Hematopoietic multipotent progenitor cell treated with erythropoietin and hydrocortisone succinate and interleukin-3 and kit ligand, for 15 days (in vitro differentiated cells): ENCODE measurements around the gene SPTLC2.
"Not testable (repeated sequence)": the region's sequence is repeated elsewhere in the genome, so short reads cannot be mapped to it uniquely, and the experiment has no call there.

Source experiments
- DNase-seq: peaks from one replicate; pipeline ENCODE4 v3.0.0-alpha.2; 2015; ENCODE audit warnings: low spot score

The SPTLC2 gene

GRCh38 chr14:77588411-77589025, 27.9 kb downstream of the SPTLC2 start:
- DNase-seq: not testable (repeated sequence)

GRCh38 chr14:77585385-77585784, 31.1 kb downstream of the SPTLC2 start:
- no peak for DNase-seq

GRCh38 chr14:77584809-77585208, 31.6 kb downstream of the SPTLC2 start:
- no peak for DNase-seq

GRCh38 chr14:77583657-77584056, 32.8 kb downstream of the SPTLC2 start:
- no peak for DNase-seq

- no peak for DNase-seq
These were observed 33.9 kb downstream of the SPTLC2 start for GRCh38 chr14:77582511-77582910.

- DNase-seq: peak; percentile 61
These were observed 35.4 kb downstream of the SPTLC2 start for GRCh38 chr14:77580964-77581505.

- DNase-seq: no peak
These were observed 36.0 kb downstream of the SPTLC2 start for GRCh38 chr14:77580477-77580876.

- no peak for DNase-seq
These were observed 36.7 kb downstream of the SPTLC2 start for GRCh38 chr14:77579780-77580179.

GRCh38 chr14:77579065-77579464, 37.4 kb downstream of the SPTLC2 start:
- no peak for DNase-seq

- DNase-seq: no peak
These were observed 41.9 kb downstream of the SPTLC2 start for GRCh38 chr14:77574446-77575115.

GRCh38 chr14:77573964-77574363, 42.5 kb downstream of the SPTLC2 start:
- no peak for DNase-seq

GRCh38 chr14:77570706-77571268, 45.6 kb downstream of the SPTLC2 start:
- no peak for DNase-seq

GRCh38 chr14:77565994-77566305, 50.5 kb downstream of the SPTLC2 start:
- no peak for DNase-seq

- DNase-seq: no peak
These were observed 51.0 kb downstream of the SPTLC2 start for GRCh38 chr14:77565289-77565993.

- no peak for DNase-seq
These were observed 53.8 kb downstream of the SPTLC2 start for GRCh38 chr14:77562681-77563080.

GRCh38 chr14:77561881-77562280, 54.6 kb downstream of the SPTLC2 start:
- DNase-seq: no peak

GRCh38 chr14:77559381-77559780, 57.1 kb downstream of the SPTLC2 start:
- DNase-seq: no peak

- DNase-seq: no peak
These were observed 59.0 kb downstream of the SPTLC2 start for GRCh38 chr14:77557391-77557790.

- DNase-seq: no peak
These were observed 59.5 kb downstream of the SPTLC2 start for GRCh38 chr14:77556946-77557345.

- DNase-seq: no peak
These were observed 61.4 kb downstream of the SPTLC2 start for GRCh38 chr14:77554816-77555599.

- no peak for DNase-seq
These were observed 62.2 kb downstream of the SPTLC2 start for GRCh38 chr14:77554207-77554606.

- DNase-seq: no peak
These were observed 67.0 kb downstream of the SPTLC2 start for GRCh38 chr14:77549451-77549850.
